M059J (cell line): Measurements from ENCODE around the gene SORCS2. TPM values are rescaled to one million over a fixed set of nuclear protein-coding genes. Genes with fewer than 3 reads are reported as not detected.

Experiments
- DNase-seq: peaks from one replicate; pipeline ENCODE4 v3.0.0-alpha.2; 2012; ENCODE audit warnings: low read depth
- total RNA-seq: library from RNA; depleted of rRNA; stranded (reverse); fragments of >200 nt; shearing (Covaris generic); gene quantifications from 2 replicates; pipeline ENCODE4 v1.2.3, GENCODE V29; 2014

The SORCS2 gene
- total RNA-seq, 1 experiment from 2014 or later, result 0.02 TPM

- DNase-seq, result no peak
Measured at GRCh38 chr4:7302781-7303404, 110.6 kb downstream of the SORCS2 start.

GRCh38 chr4:7303561-7303960 is 111.2 kb downstream of the SORCS2 start:
- DNase-seq, result no peak

GRCh38 chr4:7304436-7304835 is 112.1 kb downstream of the SORCS2 start:
- no peak for DNase-seq

GRCh38 chr4:7306021-7306965 is 114.0 kb downstream of the SORCS2 start:
- no peak for DNase-seq

DNA sequence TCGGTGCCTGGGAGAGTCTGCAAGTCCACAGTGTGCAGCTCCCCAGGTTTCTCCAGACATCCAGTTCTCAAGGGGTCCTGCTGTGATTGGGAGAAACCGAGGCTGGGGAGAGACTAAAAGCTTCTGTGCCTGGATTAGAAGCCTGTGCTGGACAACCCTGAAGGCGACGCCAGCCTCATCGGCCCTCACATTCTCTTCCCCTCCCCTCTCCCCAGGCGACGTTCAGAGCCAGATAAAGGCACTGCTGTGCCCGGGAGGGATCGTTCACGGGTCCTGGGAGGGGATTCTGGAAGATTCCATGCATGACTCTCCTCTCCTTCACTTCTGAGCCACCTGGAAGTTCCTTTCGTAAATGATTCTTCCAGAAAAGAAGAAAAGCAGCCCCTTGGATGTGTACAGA is 114.6 kb downstream of the SORCS2 start:
- DNase-seq, result no peak

DNA sequence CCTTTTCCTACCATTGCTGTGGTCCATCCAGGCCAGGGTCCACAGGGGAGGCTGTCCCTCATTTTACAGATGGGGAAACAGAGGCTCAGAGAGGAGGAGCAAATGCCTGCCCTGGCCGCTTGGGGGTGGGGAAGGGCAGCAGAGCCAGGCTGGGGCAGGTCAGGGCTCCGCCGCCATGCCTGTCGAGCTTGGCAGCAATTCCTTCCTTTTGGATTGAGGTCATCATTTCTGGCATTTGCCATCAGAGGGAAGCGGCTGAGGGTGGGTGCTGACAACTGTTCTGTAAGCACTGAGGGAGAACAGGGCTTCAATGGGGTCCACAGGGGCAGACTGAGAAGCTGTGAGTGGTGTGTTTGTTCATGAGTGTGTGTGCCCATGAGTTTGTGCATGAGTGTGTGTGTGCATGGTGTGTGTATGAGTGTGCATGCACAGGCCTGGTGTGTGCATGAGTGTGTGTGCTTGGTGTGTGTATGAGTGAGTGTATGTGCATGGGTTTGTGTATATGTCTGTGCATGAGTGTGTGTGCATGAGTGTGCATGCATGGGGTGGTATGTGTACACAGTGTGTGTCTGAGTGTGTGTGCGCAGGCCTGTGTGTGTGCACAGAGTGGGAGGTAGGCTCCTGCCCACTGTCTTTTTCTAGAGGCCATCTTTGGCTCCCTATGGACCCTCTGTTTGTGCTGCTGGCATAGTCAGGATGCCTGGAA is 115.2 kb downstream of the SORCS2 start:
- DNase-seq, result no peak

DNA sequence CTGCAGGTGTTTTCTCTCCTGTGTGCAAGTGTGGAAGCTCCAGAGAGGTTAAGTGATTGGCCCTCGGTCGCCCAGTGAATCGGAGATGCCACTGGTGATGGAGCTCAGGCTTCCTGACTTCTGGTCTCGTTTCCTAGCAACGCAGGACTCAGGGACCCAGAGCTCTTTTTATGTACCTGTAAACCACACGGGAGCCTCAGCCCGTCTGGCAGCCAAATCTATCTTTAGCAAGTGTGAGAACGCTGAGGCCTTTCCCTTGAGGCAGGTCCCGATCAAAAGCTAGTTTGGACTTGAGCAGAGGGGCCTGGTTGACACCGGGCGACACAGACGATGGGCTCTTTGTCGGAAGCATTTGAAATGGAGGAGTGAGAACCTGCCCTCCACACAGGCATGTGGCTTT is 116.8 kb downstream of the SORCS2 start:
- DNase-seq, result no peak

DNA sequence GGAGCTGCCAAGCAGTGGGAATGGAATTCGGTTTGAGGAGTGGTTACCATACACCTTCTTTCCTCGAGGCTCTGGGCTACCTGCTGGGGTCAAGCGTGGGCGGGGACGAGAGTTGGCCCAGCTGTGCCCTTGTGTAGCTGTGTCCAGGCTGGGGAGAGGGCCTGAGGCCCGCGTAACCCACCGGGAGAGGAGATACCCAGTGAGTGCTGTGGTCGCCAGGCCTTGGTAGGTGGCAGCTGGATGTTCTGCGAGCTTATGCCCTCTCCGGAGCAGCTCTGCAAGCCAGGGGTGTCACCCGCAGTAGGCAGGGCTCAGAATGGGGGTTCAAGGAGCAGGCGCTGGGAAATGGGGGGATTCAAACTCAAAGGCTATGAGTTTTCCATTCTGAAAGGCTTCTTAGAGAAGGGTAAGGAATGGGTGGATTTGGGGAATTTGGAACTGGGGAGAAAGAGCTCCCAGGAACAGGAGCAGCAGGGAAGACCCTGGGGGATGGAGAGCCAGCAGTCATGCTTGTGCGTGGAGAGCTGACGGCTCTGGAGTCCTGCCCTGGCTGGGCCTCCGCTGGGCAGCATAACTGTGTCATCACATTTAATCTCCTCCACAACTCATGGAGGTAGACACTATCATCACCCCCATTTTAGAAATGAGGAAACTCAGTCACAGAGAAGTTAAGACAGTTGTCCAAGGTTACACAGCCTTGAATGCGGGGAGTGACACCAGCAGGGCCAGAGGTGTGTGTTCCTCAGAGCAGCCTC is 117.5 kb downstream of the SORCS2 start:
- no peak for DNase-seq

- no peak for DNase-seq
Measured at GRCh38 chr4:7310451-7310850, 118.1 kb downstream of the SORCS2 start.

DNA sequence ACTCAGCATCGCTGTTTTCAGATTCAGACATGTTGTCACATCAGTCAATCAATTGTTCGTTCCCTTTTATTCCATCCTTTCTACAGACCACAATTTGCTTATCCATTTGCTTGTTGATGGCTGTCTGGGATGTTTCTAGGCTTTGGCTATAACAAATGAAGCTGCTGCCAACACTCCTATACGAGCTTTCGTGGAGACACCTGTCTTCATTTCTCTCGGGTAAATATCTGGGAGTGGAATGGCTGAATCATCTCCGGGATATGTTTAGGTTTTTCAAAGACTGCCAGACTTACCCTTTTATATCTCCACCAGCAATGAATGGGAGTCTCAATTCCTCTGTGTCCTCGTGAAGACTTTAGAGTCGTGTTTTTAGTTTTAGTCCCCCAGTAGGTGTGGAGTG is 118.9 kb downstream of the SORCS2 start:
- no peak for DNase-seq

GRCh38 chr4:7312691-7313090 is 120.4 kb downstream of the SORCS2 start:
- DNase-seq, result no peak

DNA sequence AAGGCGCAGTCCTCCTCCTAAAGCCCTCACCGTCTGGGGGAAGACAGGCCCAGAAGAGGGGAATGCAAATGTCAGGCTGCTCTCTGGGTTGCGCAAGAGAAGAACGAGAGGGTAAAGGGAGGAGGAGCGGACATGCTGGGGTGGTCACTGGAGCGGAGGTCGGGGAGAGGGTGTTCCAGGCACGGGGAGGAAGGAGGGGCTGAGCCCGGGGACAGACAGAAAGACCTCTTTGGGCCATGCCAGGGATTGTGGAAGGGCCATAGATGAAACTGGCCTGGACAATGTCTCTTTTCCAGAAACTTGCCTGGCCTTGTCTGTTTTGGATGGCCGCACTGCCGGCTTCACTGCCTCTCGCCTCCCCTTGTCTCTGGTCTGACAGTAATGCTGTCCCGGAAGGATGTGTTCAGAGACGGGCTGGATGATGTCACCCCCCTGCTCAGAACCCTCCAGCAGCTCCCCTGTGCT is 121.0 kb downstream of the SORCS2 start:
- no peak for DNase-seq

DNA sequence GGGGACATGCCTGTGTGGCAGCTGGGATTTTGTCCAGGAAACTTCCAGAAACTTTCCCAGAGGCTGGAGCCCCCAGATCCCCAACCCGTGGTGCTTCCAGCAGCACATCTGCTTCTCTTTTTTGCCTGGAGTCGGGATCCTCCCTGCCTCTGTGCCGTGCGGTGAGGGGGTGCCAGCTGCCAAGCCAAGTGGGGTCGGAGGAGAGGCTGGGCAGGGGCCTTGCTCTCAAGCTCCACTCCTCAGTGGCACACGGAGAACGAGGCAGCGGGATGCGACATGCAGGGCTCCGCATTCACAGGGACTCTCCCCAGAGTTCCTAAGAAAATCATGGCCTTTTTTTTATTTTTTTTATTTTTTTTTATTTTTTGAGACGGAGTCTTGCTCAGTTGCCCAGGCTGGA is 121.7 kb downstream of the SORCS2 start:
- no peak for DNase-seq

GRCh38 chr4:7315286-7315685 is 122.9 kb downstream of the SORCS2 start:
- no peak for DNase-seq

DNA sequence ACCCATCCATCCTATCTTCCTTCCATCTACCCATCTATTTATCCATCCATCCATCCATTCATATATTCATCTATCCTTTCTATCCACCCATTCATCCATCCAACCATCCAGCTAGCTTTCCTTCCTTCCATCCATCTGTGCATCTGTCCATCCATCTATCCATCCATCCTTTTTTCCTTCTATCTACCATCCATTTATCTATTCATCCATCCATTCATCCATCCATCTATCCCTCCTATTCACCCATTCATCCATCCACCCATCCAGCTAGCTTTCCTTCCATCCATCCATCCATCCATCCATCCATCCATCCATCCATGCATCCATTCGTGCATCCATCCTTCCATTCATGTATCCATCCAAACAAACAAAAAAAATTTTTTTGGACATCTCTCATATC is 123.6 kb downstream of the SORCS2 start:
- DNase-seq, result no peak

- no peak for DNase-seq
Measured at GRCh38 chr4:7319024-7319423, 126.7 kb downstream of the SORCS2 start.

DNA sequence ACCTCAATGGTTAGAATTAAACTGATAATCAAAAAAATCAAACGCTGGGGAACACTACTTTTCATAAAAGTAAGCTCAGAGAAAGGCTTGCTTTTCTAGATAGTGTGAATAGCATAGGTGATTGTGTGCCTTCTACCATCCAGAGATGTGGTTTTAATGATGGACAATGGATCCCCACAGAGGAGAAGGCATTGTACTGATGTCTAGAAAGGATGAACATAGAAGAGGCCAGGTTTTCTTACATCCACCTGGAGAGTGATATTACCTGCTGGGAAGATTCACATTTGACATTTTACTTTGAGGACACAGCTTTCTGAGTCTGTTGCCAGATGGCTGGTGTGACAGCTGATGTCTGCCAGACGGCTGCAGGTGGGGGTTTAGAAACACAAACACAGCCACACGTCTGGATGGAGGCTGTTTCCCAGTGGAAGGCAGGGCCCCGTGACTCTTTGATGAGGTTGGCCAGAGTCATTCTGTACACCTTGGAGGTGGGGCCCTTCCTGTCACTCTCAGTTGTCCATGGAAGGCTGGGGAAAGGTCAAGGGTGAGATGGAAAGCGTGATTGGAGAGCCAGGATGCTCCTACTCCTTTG is 128.0 kb downstream of the SORCS2 start:
- no peak for DNase-seq

- DNase-seq, result no peak
Measured at GRCh38 chr4:7322166-7322991, 130.0 kb downstream of the SORCS2 start.

DNA sequence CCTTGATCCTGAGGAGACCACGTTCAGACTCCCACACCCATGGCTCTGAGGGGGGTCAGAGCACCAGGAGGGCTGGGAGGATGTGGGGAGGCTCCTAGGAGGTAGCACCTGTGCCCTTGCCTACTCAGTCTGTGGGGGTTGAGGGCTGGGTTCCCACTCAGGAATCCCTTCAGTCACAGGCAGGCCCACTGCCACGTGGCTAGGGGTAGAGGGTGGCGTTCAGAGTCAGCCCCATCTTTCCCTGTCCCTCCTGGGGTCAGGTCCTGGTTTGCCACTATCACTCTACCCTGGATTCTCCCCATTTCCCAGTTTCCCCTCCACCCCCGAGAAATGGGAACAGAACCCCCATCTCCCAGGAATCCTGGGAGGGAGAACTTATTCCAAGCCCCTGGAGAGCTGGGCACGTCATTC is 131.1 kb downstream of the SORCS2 start:
- no peak for DNase-seq

DNA sequence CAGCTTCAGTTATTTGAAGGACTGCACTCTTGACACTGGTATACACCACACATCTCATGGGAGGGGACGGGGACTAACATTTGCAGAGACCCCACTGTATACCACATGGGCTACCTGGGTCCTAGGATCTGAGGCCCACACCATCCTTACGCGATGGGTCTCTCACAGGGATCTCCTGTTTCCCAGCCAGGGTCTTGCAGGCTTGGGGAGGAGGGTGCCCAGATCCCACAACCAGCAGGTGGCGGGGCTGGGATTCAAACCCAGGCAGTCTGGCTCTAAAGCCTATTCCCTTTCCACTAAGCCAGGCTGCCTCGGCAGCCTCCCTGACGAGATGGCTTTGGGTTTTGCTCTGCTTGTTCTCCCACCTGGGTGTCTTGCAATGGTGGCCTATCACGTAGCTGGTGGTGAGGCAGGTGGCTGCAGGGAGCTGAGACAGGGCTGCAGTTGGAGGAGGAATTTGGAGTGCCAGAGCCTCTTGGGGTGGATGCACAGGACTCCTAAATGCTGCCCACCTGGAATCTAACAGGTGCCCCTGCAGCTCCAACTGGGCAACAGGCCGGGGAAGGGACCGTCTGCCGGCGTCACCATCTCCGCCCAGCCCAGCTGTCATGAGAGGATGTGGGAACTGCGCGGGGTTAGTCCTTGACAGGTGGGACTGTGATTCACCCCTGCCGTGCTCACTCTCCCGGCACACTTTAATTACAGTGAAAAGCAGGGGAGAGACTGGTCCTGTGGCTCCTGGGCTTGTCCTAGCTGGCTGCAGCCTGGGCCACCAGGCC is 131.7 kb downstream of the SORCS2 start:
- no peak for DNase-seq
